ENCODE measurements around the gene GAS7. TPM values are rescaled to one million over a fixed set of nuclear protein-coding genes. Genes with fewer than 3 reads are reported as not detected.
A peak's percentile ranks its signal among the peaks of the same experiment; 100 is the strongest.

Gene GAS7
- total and polyA plus RNA-seq, 10 of the 15 experiments (the other 5 are each of a cell fraction or from before 2014, with no cell fraction given) = 2.3 to 53.4 (median 24.0) TPM

GRCh38 chr17:10021272-10021984 is 177.0 kb downstream of the GAS7 start (continued):
- TF ChIP-seq, protein P1, sequence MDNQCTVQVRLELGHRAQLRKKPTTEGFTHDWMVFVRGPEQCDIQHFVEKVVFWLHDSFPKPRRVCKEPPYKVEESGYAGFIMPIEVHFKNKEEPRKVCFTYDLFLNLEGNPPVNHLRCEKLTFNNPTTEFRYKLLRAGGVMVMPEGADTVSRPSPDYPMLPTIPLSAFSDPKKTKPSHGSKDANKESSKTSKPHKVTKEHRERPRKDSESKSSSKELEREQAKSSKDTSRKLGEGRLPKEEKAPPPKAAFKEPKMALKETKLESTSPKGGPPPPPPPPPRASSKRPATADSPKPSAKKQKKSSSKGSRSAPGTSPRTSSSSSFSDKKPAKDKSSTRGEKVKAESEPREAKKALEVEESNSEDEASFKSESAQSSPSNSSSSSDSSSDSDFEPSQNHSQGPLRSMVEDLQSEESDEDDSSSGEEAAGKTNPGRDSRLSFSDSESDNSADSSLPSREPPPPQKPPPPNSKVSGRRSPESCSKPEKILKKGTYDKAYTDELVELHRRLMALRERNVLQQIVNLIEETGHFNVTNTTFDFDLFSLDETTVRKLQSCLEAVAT (IDR thresholded peaks at IDR 0.05) = no peak
- TF ChIP-seq ZNF24 (IDR thresholded peaks at IDR 0.05) (no peak), STAT1 (conservative IDR thresholded peaks at IDR 0.05) (no peak), ZNF384 (IDR thresholded peaks at IDR 0.05; ENCODE audit: borderline replicate concordance, low read depth, low read length) (no peak), WRNIP1 (IDR thresholded peaks at IDR 0.05; ENCODE audit: borderline replicate concordance, low read depth, low read length) (no peak), IRF3 (IDR thresholded peaks at IDR 0.05) (no peak), BRCA1 (IDR thresholded peaks at IDR 0.05; ENCODE audit: low read depth, low read length) (no peak), RELA (IDR thresholded peaks at IDR 0.05; ENCODE audit: borderline replicate concordance, partially characterized antibody) (no peak)

- intact Hi-C loops (cut with micrococcal nuclease; ENCODE audit: unreplicated experiment) = no loop called here
- POLR2A ChIA-PET = no interaction called here
- SMC1A ChIA-PET (ENCODE audit: uncharacterized antibody, unreplicated experiment) = interaction anchor here (1.4 kb wide), 1 partner anchor 24 kb away, joined by 3 read pairs; no protein-coding TSS in a partner anchor
- FAIRE-seq = no peak
- no peaks in the 10 kb centered on the region for H3K36me3 ChIP-seq (ENCODE audit: control insufficient read depth in 2 of 2, insufficient read depth in 2 of 2, low read length in 1 of 2)
- WGBS (ENCODE audit: insufficient coverage, insufficient replicate concordance, low lambda C conversion rate, missing lambda C conversion rate) = 65% methylated on average over 9 of the region's 9 CpGs
- in situ Hi-C loops (cut with MboI) = no loop called here
- no peaks in the 10 kb centered on the region for H3K9me3 ChIP-seq (replicated peaks; ENCODE audit: control insufficient read depth, insufficient read depth, low read length)
- H3K79me2 ChIP-seq (ENCODE audit: control insufficient read depth, insufficient read depth, low read length) = no peaks in the 10 kb centered on the region
- no peak overlapping the region for H3K4me2 ChIP-seq (ENCODE audit: control insufficient read depth, insufficient read depth)
- no peak overlapping the region for H3K9ac ChIP-seq (ENCODE audit: control insufficient read depth, insufficient read depth, low read length)
- H3K4me1 ChIP-seq (ENCODE audit: control insufficient read depth, insufficient read depth, low read length) = peaks cover 5% of the 10 kb centered on the region
- no peak overlapping the region for H3K4me3 ChIP-seq
- RAD21 ChIA-PET (ENCODE audit: unreplicated experiment) = no interaction called here
- BruUV-seq (replicated peaks) = no TSS peak
- H3K27ac ChIP-seq (ENCODE audit: control insufficient read depth, insufficient read depth) = no peak overlapping the region
- no peak overlapping the region for H2AFZ ChIP-seq (ENCODE audit: control insufficient read depth, low read depth, low read length)
- CTCF ChIA-PET = no interaction called here
- no peaks in the 10 kb centered on the region for H3K27me3 ChIP-seq (replicated peaks in 1 of 2; ENCODE audit: control insufficient read depth in 2 of 2, insufficient read depth in 2 of 2, low read length in 1 of 2)
- no peak for TF ChIP-seq ZNF24 (IDR thresholded peaks at IDR 0.05)
- TF ChIP-seq, protein P2, sequence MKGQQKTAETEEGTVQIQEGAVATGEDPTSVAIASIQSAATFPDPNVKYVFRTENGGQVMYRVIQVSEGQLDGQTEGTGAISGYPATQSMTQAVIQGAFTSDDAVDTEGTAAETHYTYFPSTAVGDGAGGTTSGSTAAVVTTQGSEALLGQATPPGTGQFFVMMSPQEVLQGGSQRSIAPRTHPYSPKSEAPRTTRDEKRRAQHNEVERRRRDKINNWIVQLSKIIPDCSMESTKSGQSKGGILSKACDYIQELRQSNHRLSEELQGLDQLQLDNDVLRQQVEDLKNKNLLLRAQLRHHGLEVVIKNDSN (IDR thresholded peaks at IDR 0.05; ENCODE audit: borderline replicate concordance, extremely low read length, insufficient read depth, low read depth, low read length) = peak; percentile 18
- no peak for ATAC-seq
- H4K20me1 ChIP-seq (ENCODE audit: control insufficient read depth, insufficient read depth) = no peaks in the 10 kb centered on the region
- DNase-seq (ENCODE audit: low read depth, low spot score) = no peak
These were observed 178.4 kb downstream of the GAS7 start for GRCh38 chr17:10019941-10020451.
